RPMI7951 (cell line): ENCODE measurements around the gene PLPP2. TPM values are rescaled to one million over a fixed set of nuclear protein-coding genes. Genes with fewer than 3 reads are reported as not detected.

ENCODE experiments used
- DNase-seq: peaks from one replicate; pipeline ENCODE4 v3.0.0-alpha.2; 2012; ENCODE audit warnings: low read depth
- total RNA-seq: library from RNA; depleted of rRNA; stranded (reverse); fragments of >200 nt; shearing (Covaris generic); gene quantifications from 2 replicates; pipeline ENCODE4 v1.2.3, GENCODE V29; 2014; rRNA removed

Gene PLPP2
- total RNA-seq = 0.48 and 3.2 TPM in 2 replicates

GRCh38 chr19:291006-291521 lies at the start of gene PLPP2:
PLPP2 (minus strand) TSS chr19:291403; CDS start chr19:291336, 67 bp downstream.
- DNase-seq = no peak

- no peak for DNase-seq
Measured at GRCh38 chr19:340620-341385, 49.6 kb upstream of the PLPP2 start.

GRCh38 chr19:339262-339887 lies 48.2 kb upstream of the PLPP2 start:
- DNase-seq = peak; percentile 47

- DNase-seq = no peak
Measured at GRCh38 chr19:338421-338820, 47.2 kb upstream of the PLPP2 start.

GRCh38 chr19:336067-336614 lies 44.9 kb upstream of the PLPP2 start:
- DNase-seq = no peak

- DNase-seq = no peak
Measured at GRCh38 chr19:335486-336066, 44.4 kb upstream of the PLPP2 start.

- DNase-seq = no peak
Measured at GRCh38 chr19:335072-335471, 43.9 kb upstream of the PLPP2 start.

- DNase-seq = no peak
Measured at GRCh38 chr19:334296-335071, 43.3 kb upstream of the PLPP2 start.

- no peak for DNase-seq
Measured at GRCh38 chr19:330503-330902, 39.3 kb upstream of the PLPP2 start.

- no peak for DNase-seq
Measured at GRCh38 chr19:329876-330275, 38.7 kb upstream of the PLPP2 start.

- no peak for DNase-seq
Measured at GRCh38 chr19:328025-328505, 36.9 kb upstream of the PLPP2 start.

- DNase-seq = no peak
Measured at GRCh38 chr19:327291-328024, 36.3 kb upstream of the PLPP2 start.

GRCh38 chr19:326871-327270 lies 35.7 kb upstream of the PLPP2 start:
- DNase-seq = no peak

GRCh38 chr19:325937-326565 lies 34.8 kb upstream of the PLPP2 start:
- no peak for DNase-seq

- DNase-seq = no peak
Measured at GRCh38 chr19:325173-325936, 34.2 kb upstream of the PLPP2 start.

- DNase-seq = no peak
Measured at GRCh38 chr19:324716-325115, 33.5 kb upstream of the PLPP2 start.

- no peak for DNase-seq
Measured at GRCh38 chr19:322616-323015, 31.4 kb upstream of the PLPP2 start.

GRCh38 chr19:318509-318774 lies 27.2 kb upstream of the PLPP2 start:
- no peak for DNase-seq

GRCh38 chr19:317710-318508 lies 26.7 kb upstream of the PLPP2 start:
- no peak for DNase-seq
